NT2/D1 (cell line): ENCODE data around the gene PSRC1.

Experiments used
- SUZ12 ChIP-seq: IDR thresholded peaks from 2 replicates; pipeline ENCODE4 v1.6.1; 2011; ENCODE audit not compliant: insufficient read length, insufficient read depth; ENCODE audit errors: extremely low read depth
- YY1 ChIP-seq: IDR thresholded peaks from 2 replicates; pipeline ENCODE4 v1.6.1; 2011; ENCODE audit not compliant: insufficient read length, insufficient read depth
- ZNF274 ChIP-seq: IDR thresholded peaks from 2 replicates; pipeline ENCODE4 v1.6.1; 2011; ENCODE audit warnings: mild to moderate bottlenecking, low read depth, low read length

DNA sequence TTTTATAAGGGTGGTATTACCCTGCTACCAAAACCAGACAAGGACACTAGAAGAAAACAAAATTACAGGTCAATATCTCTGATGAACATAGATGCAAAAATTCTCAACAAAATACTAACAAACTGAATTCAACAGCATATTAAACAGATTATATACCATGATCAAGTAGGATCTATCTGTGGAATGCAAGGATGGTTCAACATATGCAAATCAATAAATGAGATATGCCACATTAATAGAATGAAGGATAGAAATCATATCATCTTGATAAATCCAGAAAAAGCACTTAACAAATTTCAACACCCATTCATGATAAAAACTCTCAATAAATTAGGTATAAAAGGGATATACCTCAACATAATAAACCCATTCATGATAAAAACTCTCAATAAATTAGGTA lies 48.2 kb upstream of the PSRC1 start:
- TF ChIP-seq YY1: no peak
- TF ChIP-seq SUZ12: no peak
- no peak for TF ChIP-seq ZNF274
